ENCODE results near the gene PLCH2.

DNA sequence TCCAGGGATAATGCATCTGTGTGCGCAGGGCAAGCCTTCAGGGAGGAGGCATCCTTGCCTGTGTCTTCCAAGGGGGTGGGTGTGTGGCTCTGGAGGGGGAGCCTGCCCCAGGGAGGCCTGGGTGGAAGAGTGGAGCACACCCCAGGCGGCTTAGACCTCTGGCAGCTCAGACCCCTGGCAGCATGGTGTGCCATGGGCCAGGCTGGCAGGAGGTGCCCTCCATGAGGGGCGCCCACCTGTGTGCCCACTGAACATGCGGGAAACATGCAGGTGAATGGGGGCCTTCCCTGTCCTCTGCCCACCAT lies 51.4 kb downstream of the PLCH2 start:
- TF ChIP-seq CTCF (conservative IDR thresholded peaks at IDR 0.05 in 1 of 2, IDR thresholded peaks at IDR 0.05 in 1 of 2; ENCODE audit: extremely low read depth in 1 of 2, insufficient read depth in 1 of 2, low read depth in 1 of 2, low read length in 2 of 2) (no peak), EZH2 (IDR thresholded peaks at IDR 0.05; ENCODE audit: borderline replicate concordance, low read length) (no peak)
